Keratinocyte (primary cell): ENCODE results near the gene CHPT1. TPM values are rescaled to one million over a fixed set of nuclear protein-coding genes. Genes with fewer than 3 reads are reported as not detected.
"Not testable (repeated sequence)": the region's sequence is repeated elsewhere in the genome, so short reads cannot be mapped to it uniquely, and the experiment has no call there.

Source experiments
- DNase-seq: peaks from one replicate; pipeline ENCODE4 v3.0.0-alpha.2; 2011; ENCODE audit warnings: low read depth, missing footprints, low spot score
- FAIRE-seq: peaks from 2 replicates; lab custom pipeline; 2011; peaks lifted over from hg19 to GRCh38; lab: Jason Lieb, UNC
- H2AFZ ChIP-seq: 2 replicates; pipeline ENCODE4 v1.6.0; 2012; ENCODE audit warnings: low read length, control low read depth, inconsistent platforms; ENCODE audit not compliant: control insufficient read depth
- H3K27ac ChIP-seq: 2 replicates; pipeline ENCODE4 v1.5.1; 2011; ENCODE audit warnings: low read length; ENCODE audit not compliant: control insufficient read depth, insufficient read depth
- H3K27me3 ChIP-seq: 3 replicates; pipeline ENCODE4 v1.6.0; 2011; ENCODE audit warnings: low read length; ENCODE audit not compliant: control insufficient read depth, insufficient read depth; ENCODE audit errors: extremely low read depth
- H3K36me3 ChIP-seq, 2 experiments: 2 replicates in 1 of 2; 3 replicates in 1 of 2; pipeline ENCODE4 v1.5.1; 2011; ENCODE audit warnings: low read length in 2 of 2, mild to moderate bottlenecking in 1 of 2; ENCODE audit not compliant: control insufficient read depth in 2 of 2, insufficient read depth in 2 of 2; ENCODE audit errors: extremely low read depth in 1 of 2
- H3K4me1 ChIP-seq: 3 replicates; pipeline ENCODE4 v1.5.1; 2011; ENCODE audit warnings: low read length; ENCODE audit not compliant: control insufficient read depth, insufficient read depth; ENCODE audit errors: extremely low read depth
- H3K4me2 ChIP-seq: 3 replicates; pipeline ENCODE4 v1.6.0; 2011; ENCODE audit warnings: low read depth, low read length; ENCODE audit not compliant: control insufficient read depth, insufficient read depth; ENCODE audit errors: extremely low read depth
- H3K4me3 ChIP-seq, 3 experiments: fragments of 200-600 bp in 1 of 3; sonication (generic) in 1 of 3; 2 replicates in 2 of 3; 3 replicates in 1 of 3; pipeline ENCODE4 v1.5.1; 2011 to 2016; ENCODE audit warnings: low read length in 3 of 3, mild to moderate bottlenecking in 3 of 3, control low read depth in 2 of 3, inconsistent platforms in 1 of 3, low read depth in 1 of 3, mixed read lengths in 1 of 3, mixed run types in 1 of 3, moderate library complexity in 1 of 3; ENCODE audit not compliant: control insufficient read depth in 2 of 3, insufficient read depth in 2 of 3; ENCODE audit errors: extremely low read depth in 1 of 3
- H3K79me2 ChIP-seq: 2 replicates; pipeline ENCODE4 v1.6.0; 2012; ENCODE audit warnings: low read length; ENCODE audit not compliant: control insufficient read depth, insufficient read depth
- H3K9ac ChIP-seq: 3 replicates; pipeline ENCODE4 v1.6.0; 2011; ENCODE audit warnings: low read length; ENCODE audit not compliant: control insufficient read depth, insufficient read depth; ENCODE audit errors: extremely low read depth
- H3K9me1 ChIP-seq: 3 replicates; pipeline ENCODE4 v1.6.0; 2011; ENCODE audit warnings: low read length; ENCODE audit not compliant: control insufficient read depth, insufficient read depth; ENCODE audit errors: extremely low read depth
- H3K9me3 ChIP-seq: 2 replicates; pipeline ENCODE4 v1.5.1; 2012; ENCODE audit warnings: low read depth, low read length; ENCODE audit not compliant: control insufficient read depth
- H4K20me1 ChIP-seq: 3 replicates; pipeline ENCODE4 v1.6.0; 2011; ENCODE audit warnings: low read length; ENCODE audit not compliant: control insufficient read depth, insufficient read depth; ENCODE audit errors: extremely low read depth
- EZH2 ChIP-seq: IDR thresholded peaks from one replicate; pipeline ENCODE4 v1.6.1; 2012; ENCODE audit warnings: inconsistent platforms, mild to moderate bottlenecking, low read length, moderate library complexity
- dilution Hi-C: fragments of 300-500 bp; cut with MboI; formaldehyde crosslinking; loops from one replicate; pipeline ENCODE4 v1.7.0; 2020; ENCODE audit warnings: low sequenced_read_pairs; ENCODE audit not compliant: extremely low pct_ligation_motif_present
- polyA plus RNA-seq, 5 experiments: library from polyadenylated mRNA; depleted of rRNA in 3 of 5; stranded (reverse) in 3 of 5; stranded (forward) in 1 of 5; unstranded in 1 of 5; fragments of >200 nt; gene quantifications; 1 replicate in 1 of 5; 2 replicates in 3 of 5; 3 replicates in 1 of 5; pipeline versions ENCODE4 v1.2.1 to v1.2.3, GENCODE V29; 2011 to 2012; ENCODE audit warnings: missing spikeins in 2 of 5, low read depth in 1 of 5, low replicate concordance in 1 of 5
- TF ChIP-seq, protein P1 (sequence below), 3 experiments: IDR thresholded peaks in 1 of 3; conservative IDR thresholded peaks in 1 of 3; optimal IDR thresholded peaks in 1 of 3; 2 replicates in 2 of 3; 3 replicates in 1 of 3; pipeline versions ENCODE3 to v1.5.1; 2011; ENCODE audit warnings: low read length in 3 of 3, mild to moderate bottlenecking in 3 of 3, moderate library complexity in 2 of 3, control low read depth in 1 of 3, inconsistent platforms in 1 of 3; ENCODE audit not compliant: insufficient read depth in 2 of 3; ENCODE audit errors: extremely low read depth in 1 of 3

CHPT1 gene
- polyA plus RNA-seq, 1 donor (not counting 4 experiments of a cell fraction or from before 2014, with no cell fraction given): 12.7 TPM

DNA sequence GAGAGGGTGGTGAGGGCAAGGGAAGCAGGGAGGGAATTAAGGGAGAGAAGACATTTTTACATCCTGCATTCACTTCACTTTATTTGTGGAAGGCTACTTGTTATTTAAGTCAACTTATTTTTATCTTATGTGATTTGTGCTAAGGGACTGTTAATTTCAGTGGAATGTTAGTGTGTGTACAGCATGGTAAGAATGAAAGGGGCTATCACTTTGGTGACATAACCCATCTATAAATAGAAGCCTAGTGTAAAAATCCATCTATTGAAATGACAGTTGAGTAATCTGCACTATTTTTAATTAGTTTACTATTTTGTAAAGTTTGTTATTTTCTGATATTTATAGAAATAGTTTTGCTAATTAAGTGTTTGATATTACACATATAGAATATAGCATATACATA is 16.8 kb upstream of the CHPT1 start:
- TF ChIP-seq EZH2: no peak
- TF ChIP-seq, protein P1, sequence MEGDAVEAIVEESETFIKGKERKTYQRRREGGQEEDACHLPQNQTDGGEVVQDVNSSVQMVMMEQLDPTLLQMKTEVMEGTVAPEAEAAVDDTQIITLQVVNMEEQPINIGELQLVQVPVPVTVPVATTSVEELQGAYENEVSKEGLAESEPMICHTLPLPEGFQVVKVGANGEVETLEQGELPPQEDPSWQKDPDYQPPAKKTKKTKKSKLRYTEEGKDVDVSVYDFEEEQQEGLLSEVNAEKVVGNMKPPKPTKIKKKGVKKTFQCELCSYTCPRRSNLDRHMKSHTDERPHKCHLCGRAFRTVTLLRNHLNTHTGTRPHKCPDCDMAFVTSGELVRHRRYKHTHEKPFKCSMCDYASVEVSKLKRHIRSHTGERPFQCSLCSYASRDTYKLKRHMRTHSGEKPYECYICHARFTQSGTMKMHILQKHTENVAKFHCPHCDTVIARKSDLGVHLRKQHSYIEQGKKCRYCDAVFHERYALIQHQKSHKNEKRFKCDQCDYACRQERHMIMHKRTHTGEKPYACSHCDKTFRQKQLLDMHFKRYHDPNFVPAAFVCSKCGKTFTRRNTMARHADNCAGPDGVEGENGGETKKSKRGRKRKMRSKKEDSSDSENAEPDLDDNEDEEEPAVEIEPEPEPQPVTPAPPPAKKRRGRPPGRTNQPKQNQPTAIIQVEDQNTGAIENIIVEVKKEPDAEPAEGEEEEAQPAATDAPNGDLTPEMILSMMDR (optimal IDR thresholded peaks at IDR 0.05 in 1 of 3, IDR thresholded peaks at IDR 0.05 in 1 of 3, conservative IDR thresholded peaks at IDR 0.05 in 1 of 3; ENCODE audit: extremely low read depth in 1 of 3, insufficient read depth in 2 of 3, low read length in 3 of 3): no peak
- no peaks in the 10 kb centered on the region for H3K9me1 ChIP-seq
- no peaks in the 10 kb centered on the region for H3K79me2 ChIP-seq
- no peak overlapping the region for H2AFZ ChIP-seq
- no peaks in the 10 kb centered on the region for H3K27me3 ChIP-seq
- H3K4me3 ChIP-seq: no peak overlapping the region
- dilution Hi-C loops: no loop called here
- FAIRE-seq: no peak
- H4K20me1 ChIP-seq: no peaks in the 10 kb centered on the region
- DNase-seq: no peak
- H3K36me3 ChIP-seq: no peaks in the 10 kb centered on the region
- H3K4me2 ChIP-seq: no peak overlapping the region
- H3K9ac ChIP-seq: no peak overlapping the region
- H3K9me3 ChIP-seq: no peaks in the 10 kb centered on the region
- H3K27ac ChIP-seq: no peak overlapping the region
- H3K4me1 ChIP-seq: no peaks in the 10 kb centered on the region

DNA sequence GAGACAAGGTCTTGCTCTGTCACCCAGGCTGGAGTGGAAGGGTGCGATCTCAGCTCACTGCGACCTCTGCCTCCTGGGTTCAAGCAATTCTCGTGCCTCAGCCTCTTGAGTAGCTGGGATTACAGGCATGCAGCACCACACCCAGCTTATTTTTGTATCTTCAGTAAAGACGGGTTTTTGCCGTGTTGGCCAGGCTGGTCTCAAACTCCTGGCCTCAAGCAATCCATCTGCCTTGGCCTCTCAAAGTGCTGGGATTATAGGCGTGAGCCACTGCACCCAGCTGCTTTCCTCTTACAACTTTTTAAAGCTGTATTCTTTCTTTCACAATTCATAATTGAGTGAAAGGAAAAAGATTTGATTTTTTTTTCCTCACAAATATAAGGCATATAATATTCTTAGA is 15.8 kb upstream of the CHPT1 start:
- H3K9me1 ChIP-seq, H3K9me3 ChIP-seq, H3K4me2 ChIP-seq, H3K4me3 ChIP-seq, H3K79me2 ChIP-seq, H3K4me1 ChIP-seq, H3K9ac ChIP-seq, H3K27me3 ChIP-seq, DNase-seq, H4K20me1 ChIP-seq, dilution Hi-C loops, H3K36me3 ChIP-seq, H3K27ac ChIP-seq, H2AFZ ChIP-seq, FAIRE-seq: not testable (repeated sequence)

DNA sequence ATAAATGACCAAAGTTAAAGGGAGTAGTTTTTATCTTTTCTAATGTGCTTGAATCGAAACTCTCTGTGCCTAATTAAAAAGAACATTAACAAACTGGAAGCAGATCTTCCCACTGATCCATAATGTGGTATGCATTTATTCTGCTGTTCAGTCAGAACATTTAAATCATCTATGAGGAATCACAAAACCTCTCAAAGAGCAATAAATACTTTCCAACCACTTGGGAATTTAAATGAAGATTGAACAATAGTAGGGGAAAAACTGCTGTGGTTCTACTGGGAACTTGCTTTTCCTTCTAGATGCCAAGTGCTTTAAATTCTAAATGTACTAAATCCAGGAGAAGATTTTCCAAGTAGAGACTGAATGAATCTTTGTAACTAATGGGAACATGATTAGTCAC is 12.3 kb upstream of the CHPT1 start:
- DNase-seq (no peak), FAIRE-seq (no peak)
- TF ChIP-seq EZH2: no peak
- TF ChIP-seq, protein P1 (optimal IDR thresholded peaks at IDR 0.05 in 1 of 3, IDR thresholded peaks at IDR 0.05 in 1 of 3, conservative IDR thresholded peaks at IDR 0.05 in 1 of 3; ENCODE audit: extremely low read depth in 1 of 3, insufficient read depth in 2 of 3, low read length in 3 of 3): no peak
- dilution Hi-C loops: no loop called here
- no peaks in the 10 kb centered on the region for H3K9me3 ChIP-seq
- H3K4me1 ChIP-seq: no peaks in the 10 kb centered on the region
- H3K9ac ChIP-seq: no peak overlapping the region
- no peak overlapping the region for H3K4me2 ChIP-seq
- no peaks in the 10 kb centered on the region for H4K20me1 ChIP-seq
- no peak overlapping the region for H3K27ac ChIP-seq
- H2AFZ ChIP-seq: no peak overlapping the region
- H3K27me3 ChIP-seq: no peaks in the 10 kb centered on the region
- H3K79me2 ChIP-seq: no peaks in the 10 kb centered on the region
- no peaks in the 10 kb centered on the region for H3K9me1 ChIP-seq
- no peak overlapping the region for H3K4me3 ChIP-seq
- H3K36me3 ChIP-seq: no peaks in the 10 kb centered on the region
